ENCODE measurements around the gene FRMD4B.

GRCh38 chr3:69165744-69166143 lies 220.1 kb downstream of the FRMD4B start:
- TF ChIP-seq POLR2AphosphoS2 (conservative IDR thresholded peaks at IDR 0.05; ENCODE audit: low read length) = no peak
- no peak for TF ChIP-seq EP300 (IDR thresholded peaks at IDR 0.05)

Measured in A549 (cell line).